Fibroblast of mammary gland (primary cell): Measurements from ENCODE around the gene RREB1.

ENCODE experiments used
- DNase-seq: peaks from one replicate; pipeline ENCODE4 v3.0.0-alpha.2; 2010; ENCODE audit warnings: low read depth
- H3K4me3 ChIP-seq: 2 replicates; pipeline ENCODE4 v1.5.1; 2011; ENCODE audit warnings: low read depth, mild to moderate bottlenecking, low read length, moderate library complexity; ENCODE audit not compliant: control insufficient read depth
- CTCF ChIP-seq: conservative IDR thresholded peaks from 2 replicates; pipeline ENCODE4 v1.5.1; 2011; ENCODE audit warnings: low read depth, low read length, inconsistent platforms; ENCODE audit not compliant: control insufficient read depth, insufficient read depth

Gene RREB1

GRCh38 chr6:7148100-7148822 lies 40.5 kb downstream of the RREB1 start:
- DNase-seq = peak; percentile 85
- TF ChIP-seq CTCF = no peak
- H3K4me3 ChIP-seq = no peak overlapping the region

GRCh38 chr6:7150381-7151064 lies 42.8 kb downstream of the RREB1 start:
- no peak for DNase-seq
- H3K4me3 ChIP-seq = no peak overlapping the region
- no peak for TF ChIP-seq CTCF

GRCh38 chr6:7151381-7151780 lies 43.6 kb downstream of the RREB1 start:
- DNase-seq = peak; percentile 55
- no peak overlapping the region for H3K4me3 ChIP-seq
- TF ChIP-seq CTCF = no peak

- no peak overlapping the region for H3K4me3 ChIP-seq
- DNase-seq = no peak
- no peak for TF ChIP-seq CTCF
These were observed 44.7 kb downstream of the RREB1 start for GRCh38 chr6:7152462-7152861.

- TF ChIP-seq CTCF = no peak
- no peak for DNase-seq
- no peak overlapping the region for H3K4me3 ChIP-seq
These were observed 46.0 kb downstream of the RREB1 start for GRCh38 chr6:7153789-7154188.

GRCh38 chr6:7154341-7155139 lies 46.8 kb downstream of the RREB1 start:
- no peak for TF ChIP-seq CTCF
- H3K4me3 ChIP-seq = no peak overlapping the region
- DNase-seq = no peak
